ENCODE results near the gene HAVCR1.

The HAVCR1 gene

GRCh38 chr5:157068785-157069184 lies 9.9 kb upstream of the HAVCR1 start:
- no peaks in the 10 kb centered on the region for H3K36me3 Mint-ChIP-seq (ENCODE audit: low read depth)
- no peak overlapping the region for H3K4me3 Mint-ChIP-seq
- H3K27me3 Mint-ChIP-seq (ENCODE audit: low read depth): no peaks in the 10 kb centered on the region
- no peak for TF ChIP-seq CTCF (IDR thresholded peaks at IDR 0.05; ENCODE audit: unreplicated experiment in 3 of 3)
- no peaks in the 10 kb centered on the region for H3K9me3 Mint-ChIP-seq
- no peaks in the 10 kb centered on the region for H3K4me1 Mint-ChIP-seq
- H3K27ac Mint-ChIP-seq: no peak overlapping the region

GRCh38 chr5:157068339-157068738 lies 9.4 kb upstream of the HAVCR1 start:
- no peaks in the 10 kb centered on the region for H3K4me1 Mint-ChIP-seq
- H3K27me3 Mint-ChIP-seq (ENCODE audit: low read depth): no peaks in the 10 kb centered on the region
- TF ChIP-seq CTCF (IDR thresholded peaks at IDR 0.05; ENCODE audit: unreplicated experiment in 3 of 3): no peak
- no peak overlapping the region for H3K4me3 Mint-ChIP-seq
- H3K9me3 Mint-ChIP-seq: no peaks in the 10 kb centered on the region
- H3K27ac Mint-ChIP-seq: no peak overlapping the region
- no peaks in the 10 kb centered on the region for H3K36me3 Mint-ChIP-seq (ENCODE audit: low read depth)

GRCh38 chr5:157067005-157067404 lies 8.1 kb upstream of the HAVCR1 start:
- Mint-ChIP-seq H3K27me3 (ENCODE audit: low read depth) (no peaks in the 10 kb centered on the region), H3K36me3 (ENCODE audit: low read depth) (no peaks in the 10 kb centered on the region), H3K4me1 (no peaks in the 10 kb centered on the region), H3K9me3 (no peaks in the 10 kb centered on the region), H3K4me3 (no peak overlapping the region), H3K27ac (peak overlapping the region; percentile 11 to 58 (median 37))
- TF ChIP-seq CTCF (IDR thresholded peaks at IDR 0.05; ENCODE audit: unreplicated experiment in 3 of 3): no peak

- Mint-ChIP-seq H3K27ac (no peak overlapping the region), H3K27me3 (ENCODE audit: low read depth) (no peaks in the 10 kb centered on the region), H3K4me3 (no peak overlapping the region), H3K36me3 (ENCODE audit: low read depth) (no peaks in the 10 kb centered on the region), H3K9me3 (no peaks in the 10 kb centered on the region), H3K4me1 (no peaks in the 10 kb centered on the region)
- TF ChIP-seq CTCF (IDR thresholded peaks at IDR 0.05; ENCODE audit: unreplicated experiment in 3 of 3): no peak
Measured at GRCh38 chr5:157066080-157066479, 7.2 kb upstream of the HAVCR1 start.

GRCh38 chr5:157063776-157064430 lies 5.0 kb upstream of the HAVCR1 start:
- no peaks in the 10 kb centered on the region for H3K27me3 Mint-ChIP-seq (ENCODE audit: low read depth)
- peak overlapping the region in 2 of 3 experiments; percentile 14 to 70 for H3K27ac Mint-ChIP-seq

More at GRCh38 chr5:157063776-157064430, 5.0 kb upstream of the HAVCR1 start:
- no peaks in the 10 kb centered on the region for H3K9me3 Mint-ChIP-seq
- H3K36me3 Mint-ChIP-seq (ENCODE audit: low read depth): no peaks in the 10 kb centered on the region
- TF ChIP-seq CTCF (IDR thresholded peaks at IDR 0.05; ENCODE audit: unreplicated experiment in 3 of 3): no peak
- peaks cover 3% of the 10 kb centered on the region for H3K4me1 Mint-ChIP-seq
- no peak overlapping the region for H3K4me3 Mint-ChIP-seq

All from nephron (organoid).